Tibial artery (tissue), 4 donors: ENCODE measurements around the gene COL25A1.

Experiments
- DNase-seq, 2 donors: peaks; one replicate each; pipeline ENCODE4 v3.0.0-alpha.2; 2019
- H3K27ac ChIP-seq, 2 donors: fragments of 200-600 bp; sonication (generic) in 1 of 2; 1 replicate in 1 of 2; 2 replicates in 1 of 2; pipeline ENCODE4 v1.5.1; 2018 to 2019; ENCODE audit warnings: mild to moderate bottlenecking in 1 of 2
- H3K27me3 ChIP-seq, 2 donors: fragments of 200-600 bp; sonication (generic) in 1 of 2; one replicate each; pipeline versions ENCODE4 v1.5.1 to v1.6.0; 2016 to 2019
- H3K36me3 ChIP-seq, 3 donors: fragments of 200-600 bp; sonication (generic) in 2 of 3; one replicate each; pipeline ENCODE4 v1.5.1; 2016 to 2019; ENCODE audit warnings: mild to moderate bottlenecking in 2 of 3
- H3K4me1 ChIP-seq, 4 donors: fragments of 200-600 bp; sonication (generic) in 2 of 4; 1 replicate in 3 of 4; 2 replicates in 1 of 4; pipeline ENCODE4 v1.5.1; 2016 to 2019
- H3K4me3 ChIP-seq, 2 donors: fragments of 200-600 bp; sonication (generic) in 1 of 2; 1 replicate in 1 of 2; 2 replicates in 1 of 2; pipeline ENCODE4 v1.5.1; 2018 to 2019; ENCODE audit warnings: mild to moderate bottlenecking in 2 of 2
- H3K9me3 ChIP-seq, 3 donors: fragments of 200-600 bp; sonication (generic) in 1 of 3; one replicate each; pipeline ENCODE4 v1.5.1; 2016 to 2019
- CTCF ChIP-seq, 2 experiments: fragments of 200-600 bp in 1 of 2; fragments of 450-650 bp in 1 of 2; IDR thresholded peaks; one replicate each; pipeline ENCODE4 v1.5.1; 2017 to 2019; ENCODE audit warnings: antibody characterized with exemption in 2 of 2, mild to moderate bottlenecking in 1 of 2, moderate library complexity in 1 of 2
- intact Hi-C: fragments of 100-400 bp; cut with DNase I; formaldehyde crosslinking; loops from one replicate; pipeline ENCODE4 v1.15.0; 2023; ENCODE audit warnings: low total_unique reads

COL25A1 gene

GRCh38 chr4:109325698-109326097 is 23.2 kb upstream of the COL25A1 start:
- TF ChIP-seq CTCF (IDR thresholded peaks at IDR 0.05): no peak
- no peak for DNase-seq
- H3K9me3 ChIP-seq: peaks cover 0 to 13% (median 5%) of the 10 kb centered on the region in 3 donors
- intact Hi-C loops: no loop called here
- no peaks in the 10 kb centered on the region for H3K4me1 ChIP-seq
- H3K36me3 ChIP-seq: no peaks in the 10 kb centered on the region
- no peak overlapping the region for H3K27ac ChIP-seq
- no peak overlapping the region for H3K4me3 ChIP-seq
- no peaks in the 10 kb centered on the region for H3K27me3 ChIP-seq

- intact Hi-C loops: no loop called here
- Histone ChIP-seq H3K27ac (no peak overlapping the region), H3K9me3 (peaks cover 0 to 17% (median 5%) of the 10 kb centered on the region in 3 donors), H3K4me1 (no peaks in the 10 kb centered on the region), H3K27me3 (no peaks in the 10 kb centered on the region), H3K36me3 (no peaks in the 10 kb centered on the region), H3K4me3 (no peak overlapping the region)
- no peak for TF ChIP-seq CTCF (IDR thresholded peaks at IDR 0.05)
- no peak for DNase-seq
These were observed 20.9 kb upstream of the COL25A1 start for GRCh38 chr4:109323348-109323747.

- intact Hi-C loops: no loop called here
- TF ChIP-seq CTCF (IDR thresholded peaks at IDR 0.05): no peak
These were observed 18.8 kb upstream of the COL25A1 start for GRCh38 chr4:109321232-109321631.

GRCh38 chr4:109319684-109320083 is 17.2 kb upstream of the COL25A1 start:
- Histone ChIP-seq H3K4me3 (no peak overlapping the region), H3K4me1 (no peaks in the 10 kb centered on the region), H3K27me3 (peaks cover 0 to 2% of the 10 kb centered on the region in 2 donors), H3K36me3 (no peaks in the 10 kb centered on the region), H3K9me3 (peaks cover 0 to 17% (median 5%) of the 10 kb centered on the region in 3 donors), H3K27ac (no peak overlapping the region)
- TF ChIP-seq CTCF (IDR thresholded peaks at IDR 0.05): no peak
- DNase-seq: no peak
- intact Hi-C loops: no loop called here

More at GRCh38 chr4:109321232-109321631, 18.8 kb upstream of the COL25A1 start:
- Histone ChIP-seq H3K4me1 (no peaks in the 10 kb centered on the region), H3K27me3 (peaks cover 0 to 2% of the 10 kb centered on the region in 2 donors), H3K27ac (no peak overlapping the region), H3K9me3 (peaks cover 0 to 17% (median 5%) of the 10 kb centered on the region in 3 donors), H3K4me3 (no peak overlapping the region), H3K36me3 (no peaks in the 10 kb centered on the region)
- no peak for DNase-seq

GRCh38 chr4:109319156-109319555 is 16.7 kb upstream of the COL25A1 start:
- no peak for TF ChIP-seq CTCF (IDR thresholded peaks at IDR 0.05)
- Histone ChIP-seq H3K9me3 (peaks cover 0 to 17% (median 5%) of the 10 kb centered on the region in 3 donors), H3K36me3 (no peaks in the 10 kb centered on the region), H3K27me3 (peaks cover 0 to 2% of the 10 kb centered on the region in 2 donors), H3K4me3 (no peak overlapping the region), H3K27ac (no peak overlapping the region), H3K4me1 (no peaks in the 10 kb centered on the region)
- DNase-seq: no peak
- intact Hi-C loops: no loop called here

GRCh38 chr4:109315818-109316217 is 13.4 kb upstream of the COL25A1 start:
- Histone ChIP-seq H3K4me3 (no peak overlapping the region), H3K4me1 (no peaks in the 10 kb centered on the region), H3K27me3 (peaks cover 0 to 2% of the 10 kb centered on the region in 2 donors), H3K9me3 (peaks cover 0 to 17% (median 11%) of the 10 kb centered on the region in 3 donors), H3K27ac (no peak overlapping the region), H3K36me3 (no peaks in the 10 kb centered on the region)
- TF ChIP-seq CTCF (IDR thresholded peaks at IDR 0.05): no peak
- DNase-seq: no peak
- intact Hi-C loops: no loop called here
